Neuron (in vitro differentiated cells): Measurements from ENCODE around the gene TRIM40.
"Not testable (repeated sequence)": the region's sequence is repeated elsewhere in the genome, so short reads cannot be mapped to it uniquely, and the experiment has no call there.

Experiments
- H2AFZ ChIP-seq: one replicate; pipeline ENCODE4 v1.6.1; 2013; ENCODE audit warnings: low read depth, mild to moderate bottlenecking, inconsistent platforms, low read length, moderate library complexity
- H3K27me3 ChIP-seq: one replicate; pipeline ENCODE4 v1.6.1; 2013; ENCODE audit warnings: low read length; ENCODE audit not compliant: insufficient read depth
- H3K36me3 ChIP-seq: one replicate; pipeline ENCODE4 v1.6.1; 2013; ENCODE audit warnings: low read length; ENCODE audit not compliant: insufficient read depth
- H3K4me1 ChIP-seq: one replicate; pipeline ENCODE4 v1.6.1; 2013; ENCODE audit warnings: low read length; ENCODE audit not compliant: insufficient read depth
- H3K4me3 ChIP-seq: 2 replicates; pipeline ENCODE4 v1.5.1; 2013; ENCODE audit warnings: mild to moderate bottlenecking, low read length, moderate library complexity
- H3K9me3 ChIP-seq: one replicate; pipeline ENCODE4 v1.6.1; 2013; ENCODE audit warnings: low read length

The TRIM40 gene

DNA sequence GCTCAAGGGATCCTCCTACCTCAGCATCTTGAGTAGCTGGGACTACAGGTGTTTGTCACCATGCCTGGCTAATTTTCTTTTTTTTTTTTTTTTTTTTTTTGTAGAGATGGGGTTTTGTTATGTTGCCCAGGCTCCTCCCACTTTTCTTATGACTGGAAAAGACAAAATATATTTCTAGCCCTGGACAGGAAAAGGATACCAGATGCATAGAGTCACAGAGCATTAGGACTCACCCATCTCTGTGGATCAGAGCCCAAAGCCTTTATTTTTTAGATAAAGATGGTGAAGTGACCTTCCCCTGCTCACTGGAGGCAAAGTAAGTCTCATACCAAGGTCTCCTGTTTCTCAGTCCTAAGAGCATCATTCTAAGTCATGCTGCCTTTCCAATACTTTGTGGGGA, 21.6 kb downstream of the TRIM40 start:
- Histone ChIP-seq H3K4me1 (no peaks in the 10 kb centered on the region), H3K4me3 (no peak overlapping the region), H3K36me3 (no peaks in the 10 kb centered on the region), H2AFZ (no peak overlapping the region), H3K27me3 (peaks cover 26% of the 10 kb centered on the region), H3K9me3 (no peaks in the 10 kb centered on the region)

DNA sequence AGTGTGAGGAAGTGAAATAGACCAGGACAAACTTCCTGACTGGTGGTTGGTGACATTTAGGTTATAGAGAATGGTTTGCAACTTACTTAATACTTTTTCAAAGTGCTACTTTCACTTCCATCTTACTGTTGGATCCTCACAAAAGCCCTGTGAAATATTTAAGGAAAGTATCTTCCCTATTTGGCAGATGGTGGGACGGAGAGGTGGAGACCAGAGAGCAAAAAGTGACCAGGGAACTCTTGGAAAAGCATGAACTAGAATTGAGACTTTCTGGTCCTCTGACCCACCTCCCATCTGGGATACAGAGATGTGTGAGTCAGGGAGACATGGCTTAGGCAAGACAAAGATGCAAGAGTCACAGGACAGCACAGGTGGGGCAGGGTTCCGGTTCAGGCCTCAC, 22.1 kb downstream of the TRIM40 start:
- peaks cover 26% of the 10 kb centered on the region for H3K27me3 ChIP-seq
- no peak overlapping the region for H3K4me3 ChIP-seq
- no peak overlapping the region for H2AFZ ChIP-seq
- no peaks in the 10 kb centered on the region for H3K36me3 ChIP-seq
- H3K4me1 ChIP-seq: no peaks in the 10 kb centered on the region
- no peaks in the 10 kb centered on the region for H3K9me3 ChIP-seq

DNA sequence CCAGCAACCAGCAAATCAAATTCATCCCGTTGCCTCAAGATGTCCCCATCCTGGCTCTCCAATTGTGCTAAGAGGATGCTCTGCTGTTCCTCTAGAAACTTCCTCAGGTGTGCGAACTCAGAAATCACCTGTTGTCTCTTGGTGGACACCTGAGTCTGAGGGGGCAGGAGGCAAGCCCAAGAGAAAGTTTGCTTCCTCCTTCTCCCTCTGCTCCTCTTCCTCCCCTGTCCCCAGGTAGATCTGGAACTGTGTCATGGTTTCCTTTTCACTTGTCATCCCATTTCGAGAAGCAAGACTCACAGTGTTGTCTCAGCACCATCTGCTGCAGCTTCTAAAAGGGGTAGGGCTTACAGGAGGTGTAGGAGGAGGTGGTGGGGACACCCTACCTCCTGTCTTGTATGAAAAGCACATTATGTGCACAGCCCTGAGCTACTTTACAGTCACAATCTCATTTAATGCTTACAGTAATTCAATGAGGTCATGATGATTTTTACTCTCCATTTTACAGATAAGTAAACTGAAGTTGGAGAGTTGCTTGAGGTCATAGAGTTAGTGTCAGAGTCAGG, 22.6 kb downstream of the TRIM40 start:
- H3K4me1 ChIP-seq: no peaks in the 10 kb centered on the region
- no peaks in the 10 kb centered on the region for H3K9me3 ChIP-seq
- H3K27me3 ChIP-seq: peaks cover 24% of the 10 kb centered on the region
- no peak overlapping the region for H2AFZ ChIP-seq
- no peak overlapping the region for H3K4me3 ChIP-seq
- H3K36me3 ChIP-seq: no peaks in the 10 kb centered on the region

DNA sequence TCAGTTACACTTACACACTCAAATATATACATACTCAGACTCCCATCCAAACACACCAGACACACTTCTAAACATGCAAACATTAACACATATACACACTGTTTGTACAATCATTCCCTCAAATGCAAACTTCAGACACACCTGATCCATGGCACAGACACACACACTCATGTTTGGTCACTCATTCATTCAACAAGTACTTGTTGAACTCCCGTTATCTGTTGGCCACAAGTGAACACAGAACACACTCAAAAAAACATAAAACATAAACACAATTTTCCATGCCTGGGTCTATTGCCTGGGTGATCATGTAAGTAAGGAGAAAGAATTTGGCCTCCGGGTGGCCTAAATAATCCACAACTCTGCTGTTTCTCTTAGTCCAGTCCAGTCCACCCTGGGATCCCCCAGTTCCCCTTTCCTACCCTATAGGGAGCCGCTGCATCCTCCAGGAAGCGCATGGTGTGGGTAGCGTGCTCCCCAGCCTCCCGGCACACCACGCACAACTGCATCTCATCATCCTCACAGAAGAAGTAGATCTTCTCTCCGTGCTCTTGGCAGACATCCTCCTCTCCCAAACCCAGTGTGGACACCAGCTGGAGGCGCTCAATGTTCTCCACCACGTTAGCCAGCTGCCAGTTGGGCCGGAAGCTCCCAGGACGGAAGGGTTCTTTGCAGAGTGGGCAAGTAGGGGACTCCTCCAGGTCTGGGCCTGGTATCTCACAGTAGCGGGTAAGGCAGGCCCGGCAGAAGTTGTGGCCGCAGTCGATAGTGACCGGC, 24.3 kb downstream of the TRIM40 start:
- Histone ChIP-seq H3K9me3 (no peaks in the 10 kb centered on the region), H3K36me3 (no peaks in the 10 kb centered on the region), H3K27me3 (peaks cover 14% of the 10 kb centered on the region), H3K4me1 (no peaks in the 10 kb centered on the region), H2AFZ (no peak overlapping the region), H3K4me3 (no peak overlapping the region)

DNA sequence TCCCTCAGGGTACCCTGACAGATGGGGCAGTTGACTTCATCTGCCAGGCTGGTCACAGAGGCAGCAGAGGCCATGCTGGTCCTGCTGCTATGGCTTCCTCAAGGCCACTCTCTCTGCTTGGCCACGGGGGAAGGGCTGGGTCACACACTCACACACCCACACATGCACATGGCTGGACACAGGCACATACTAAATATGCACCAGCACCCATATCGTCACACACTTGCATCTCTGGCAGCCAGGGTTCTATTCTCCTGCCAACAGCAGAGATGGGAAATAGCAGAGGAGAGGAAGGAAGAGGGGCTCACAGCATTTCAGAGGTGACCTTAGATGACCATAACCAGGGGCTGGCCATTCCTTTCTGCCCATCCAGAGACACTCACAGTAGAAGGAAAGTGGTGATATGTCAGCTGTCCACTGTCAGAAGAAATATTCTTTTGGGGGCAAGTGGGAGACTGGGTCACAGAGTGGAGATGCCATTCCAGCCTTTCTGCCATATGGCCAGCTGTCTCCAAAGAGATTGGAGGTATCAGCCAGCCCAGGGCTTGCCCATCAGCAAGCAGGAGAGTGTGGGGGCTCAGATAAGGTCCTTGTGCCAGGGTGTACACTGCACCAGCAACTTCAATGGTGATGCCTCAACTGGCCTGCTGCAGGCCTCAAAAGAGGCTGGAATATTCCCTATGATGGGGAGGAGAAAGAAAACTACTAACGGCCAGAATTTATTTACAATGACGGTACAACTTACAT, 25.0 kb downstream of the TRIM40 start, which contains the start of gene TRIM10:
TSS of gene TRIM10 (minus strand) at position 427 of the 747 bp plus-strand sequence. CDS start at position 74, 353 bp downstream.
- Histone ChIP-seq H3K27me3 (peaks cover 14% of the 10 kb centered on the region), H3K36me3 (no peaks in the 10 kb centered on the region), H3K4me1 (no peaks in the 10 kb centered on the region), H3K9me3 (no peaks in the 10 kb centered on the region), H2AFZ (no peak within 1 kb of the TSS), H3K4me3 (no peak within 1 kb of the TSS)

DNA sequence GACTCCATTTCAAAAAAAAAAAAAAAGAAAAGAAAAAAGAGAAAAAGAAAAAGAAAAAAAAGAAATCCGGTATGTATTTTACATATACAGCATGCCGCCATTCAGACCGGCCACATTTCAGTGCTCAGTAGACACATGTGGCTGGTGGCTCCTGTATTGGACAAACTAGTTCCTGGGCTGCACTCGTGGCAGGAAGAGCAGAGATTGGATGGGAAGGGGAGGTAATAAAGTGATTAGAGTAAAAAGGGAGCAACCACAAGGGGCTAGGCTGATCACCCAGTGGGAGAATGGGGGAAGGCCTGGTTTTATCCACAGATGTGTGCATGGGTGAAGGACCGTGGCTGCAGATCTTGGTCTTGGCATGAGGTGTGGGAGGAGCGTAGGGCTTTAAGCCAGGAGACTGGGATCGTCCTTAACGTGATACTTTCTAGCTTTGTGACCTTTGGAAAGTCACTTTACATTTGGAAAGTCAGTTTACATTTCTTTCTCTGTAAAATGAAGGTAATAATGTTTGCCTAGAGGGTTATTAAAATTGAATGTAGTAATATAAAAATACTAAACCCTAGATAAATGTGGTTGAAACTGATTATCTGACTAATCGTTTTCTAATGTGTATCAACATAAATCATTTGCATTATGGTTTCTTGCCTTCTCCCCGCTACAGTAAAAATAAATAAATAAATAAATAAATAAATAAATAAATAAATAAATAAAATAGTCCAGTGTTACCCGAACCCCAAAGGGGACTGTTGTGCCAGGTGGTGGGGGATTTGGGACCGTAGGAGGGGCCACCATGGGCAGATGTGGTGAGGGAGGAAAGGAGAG, 26.5 kb downstream of the TRIM40 start:
- Histone ChIP-seq H3K9me3 (no peaks in the 10 kb centered on the region), H3K27me3 (peaks cover 17% of the 10 kb centered on the region), H3K36me3 (no peaks in the 10 kb centered on the region), H2AFZ (no peak overlapping the region), H3K4me1 (no peaks in the 10 kb centered on the region), H3K4me3 (no peak overlapping the region)

DNA sequence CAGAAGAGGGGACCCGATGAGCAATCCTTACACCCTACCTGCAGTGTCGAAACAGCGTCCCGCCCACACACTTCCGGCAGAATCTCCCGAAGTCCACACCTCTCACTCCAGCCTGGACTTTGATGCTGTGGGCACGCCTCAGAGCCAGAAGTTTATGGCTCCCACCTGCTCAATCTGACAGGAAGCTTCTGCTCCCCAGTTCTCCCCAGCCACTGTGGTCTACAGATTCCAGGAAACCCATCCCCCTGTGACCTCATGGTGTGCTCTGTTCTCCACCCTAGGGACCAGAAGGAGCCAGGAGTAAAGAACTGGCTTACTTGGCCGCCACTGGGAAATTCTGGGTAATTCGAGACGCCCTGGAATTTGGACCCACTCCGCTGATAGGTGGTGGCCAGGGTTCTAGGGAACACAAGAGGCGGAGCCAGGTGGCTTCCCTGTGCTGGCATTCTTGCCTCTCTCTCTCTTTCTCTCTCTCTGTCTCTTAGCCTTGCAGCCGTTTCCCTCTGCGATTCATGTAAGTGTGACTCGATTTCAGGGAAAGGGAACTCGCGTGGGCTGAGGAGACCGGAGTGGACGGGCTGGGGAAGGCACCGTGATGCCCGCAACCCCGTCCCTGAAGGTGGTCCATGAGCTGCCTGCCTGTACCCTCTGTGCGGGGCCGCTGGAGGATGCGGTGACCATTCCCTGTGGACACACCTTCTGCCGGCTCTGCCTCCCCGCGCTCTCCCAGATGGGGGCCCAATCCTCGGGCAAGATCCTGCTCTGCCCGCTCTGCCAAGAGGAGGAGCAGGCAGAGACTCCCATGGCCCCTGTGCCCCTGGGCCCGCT, 27.4 kb downstream of the TRIM40 start, which contains the start of gene TRIM15:
TSS of gene TRIM15 (plus strand) at position 457 of the 828 bp plus-strand sequence. CDS start at position 596, 139 bp downstream.
- Histone ChIP-seq H3K36me3 (no peaks in the 10 kb centered on the region), H3K9me3 (no peaks in the 10 kb centered on the region), H2AFZ (no peak within 1 kb of the TSS), H3K27me3 (peaks cover 16% of the 10 kb centered on the region), H3K4me1 (no peaks in the 10 kb centered on the region), H3K4me3 (no peak within 1 kb of the TSS)

DNA sequence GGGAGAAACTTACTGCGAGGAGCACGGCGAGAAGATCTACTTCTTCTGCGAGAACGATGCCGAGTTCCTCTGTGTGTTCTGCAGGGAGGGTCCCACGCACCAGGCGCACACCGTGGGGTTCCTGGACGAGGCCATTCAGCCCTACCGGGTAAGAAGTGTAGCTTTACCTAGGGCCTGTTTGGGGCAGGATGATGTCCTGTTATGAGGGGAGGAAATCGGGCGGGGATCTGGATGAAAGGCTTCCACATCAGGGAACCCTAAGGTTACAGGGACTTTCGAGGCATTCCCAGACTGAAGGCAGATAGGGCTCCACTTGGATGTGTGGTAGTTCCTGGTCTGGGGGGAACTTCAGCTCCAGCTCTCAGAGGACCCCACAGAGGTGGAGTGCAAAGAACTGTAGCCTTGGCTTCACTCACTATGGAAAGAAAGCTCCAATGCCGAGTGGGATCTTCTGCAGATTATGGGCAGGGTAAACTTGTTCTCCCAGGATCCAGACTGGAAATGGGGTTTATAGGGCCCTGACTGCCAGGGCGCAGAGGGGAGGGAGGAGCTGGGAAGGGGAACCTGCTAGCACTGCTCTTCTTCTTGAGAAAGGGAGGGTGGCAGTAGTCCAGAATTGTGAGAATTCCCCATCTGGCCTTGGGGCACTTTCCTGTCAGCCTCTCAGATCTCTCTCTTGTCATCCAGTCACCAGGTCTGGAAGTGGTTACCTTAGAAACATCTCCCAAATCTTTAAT, 28.1 kb downstream of the TRIM40 start:
- Histone ChIP-seq H3K27me3 (peaks cover 19% of the 10 kb centered on the region), H3K9me3 (no peaks in the 10 kb centered on the region), H3K4me1 (no peaks in the 10 kb centered on the region), H3K36me3 (no peaks in the 10 kb centered on the region), H3K4me3 (no peak overlapping the region), H2AFZ (no peak overlapping the region)

DNA sequence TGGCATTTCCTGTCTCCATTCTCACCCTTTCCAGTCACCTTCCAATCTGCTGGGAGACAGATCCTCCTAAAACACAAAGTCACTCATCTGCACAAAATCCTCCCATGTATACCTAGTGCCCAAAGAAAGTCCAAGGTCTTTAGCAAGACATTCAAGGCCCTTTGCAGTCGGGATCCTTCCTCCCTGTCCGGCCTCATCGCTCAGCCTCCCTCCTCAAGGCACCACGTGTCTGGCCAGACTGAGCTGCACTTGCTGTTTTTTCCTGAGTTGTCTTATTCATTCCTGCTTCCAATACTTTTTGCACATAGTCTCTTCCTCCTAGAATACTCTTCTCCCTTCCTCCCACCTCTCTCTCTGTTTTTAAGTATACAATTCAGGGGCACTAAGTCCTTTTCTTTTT, 28.8 kb downstream of the TRIM40 start:
- no peak overlapping the region for H3K4me3 ChIP-seq
- peaks cover 19% of the 10 kb centered on the region for H3K27me3 ChIP-seq
- no peaks in the 10 kb centered on the region for H3K36me3 ChIP-seq
- no peak overlapping the region for H2AFZ ChIP-seq
- H3K4me1 ChIP-seq: no peaks in the 10 kb centered on the region
- no peaks in the 10 kb centered on the region for H3K9me3 ChIP-seq

DNA sequence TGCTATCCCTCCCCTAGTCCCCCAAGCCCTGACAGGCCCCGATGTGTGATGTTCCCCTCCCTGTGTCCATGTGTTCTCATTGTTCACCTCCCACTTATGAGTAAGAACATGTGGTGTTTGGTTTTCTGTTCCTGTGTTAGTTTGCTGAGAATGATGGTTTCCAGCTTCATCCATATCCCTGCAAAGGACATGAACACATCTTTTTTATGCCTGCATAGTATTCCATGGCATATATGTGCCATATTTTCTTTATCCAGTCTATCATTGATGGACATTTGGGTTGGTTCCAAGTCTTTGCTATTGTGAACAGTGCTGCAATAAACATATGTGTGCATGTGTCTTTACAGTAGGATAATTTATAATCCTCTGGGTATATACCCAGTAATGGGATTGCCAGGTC, 29.3 kb downstream of the TRIM40 start:
- H3K4me3 ChIP-seq, H3K36me3 ChIP-seq, H2AFZ ChIP-seq, H3K4me1 ChIP-seq, H3K9me3 ChIP-seq: not testable (repeated sequence)
- peaks cover 19% of the 10 kb centered on the region for H3K27me3 ChIP-seq

DNA sequence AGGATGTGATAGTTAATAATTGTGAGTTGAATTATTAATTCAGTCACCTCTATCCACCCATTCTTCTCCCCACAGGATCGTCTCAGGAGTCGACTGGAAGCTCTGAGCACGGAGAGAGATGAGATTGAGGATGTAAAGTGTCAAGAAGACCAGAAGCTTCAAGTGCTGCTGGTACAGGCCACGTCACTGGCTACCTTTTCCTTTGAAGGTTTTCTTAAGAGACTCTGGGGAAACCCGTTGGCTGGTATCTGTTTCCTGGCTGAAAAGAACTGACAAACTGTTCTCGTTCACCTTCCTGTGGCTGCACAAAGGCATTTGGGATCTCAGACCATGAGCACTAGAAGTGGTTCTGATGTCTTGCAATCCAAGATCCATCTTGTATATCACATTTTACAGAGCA, 31.2 kb downstream of the TRIM40 start:
- Histone ChIP-seq H3K36me3 (no peaks in the 10 kb centered on the region), H3K4me1 (no peaks in the 10 kb centered on the region), H2AFZ (no peak overlapping the region), H3K27me3 (peaks cover 29% of the 10 kb centered on the region), H3K4me3 (no peak overlapping the region), H3K9me3 (no peaks in the 10 kb centered on the region)
